H1 (cell line): ENCODE data around the gene ZNF318. TPM values are rescaled to one million over a fixed set of nuclear protein-coding genes. Genes with fewer than 3 reads are reported as not detected.

Experiments used
- HDAC6 ChIP-seq: IDR thresholded peaks from one replicate; pipeline ENCODE4 v1.7.1; 2012; ENCODE audit warnings: low read depth, mild to moderate bottlenecking, inconsistent platforms, low read length, moderate library complexity
- JUN ChIP-seq: IDR thresholded peaks from 2 replicates; pipeline ENCODE4 v1.6.1; 2011; ENCODE audit warnings: low read depth, mild to moderate bottlenecking, improper control_type of control experiment, low read length
- TBP ChIP-seq: IDR thresholded peaks from 2 replicates; pipeline ENCODE4 v1.6.1; 2011; ENCODE audit warnings: low read depth, low read length, improper control_type of control experiment
- TEAD4 ChIP-seq: IDR thresholded peaks from 2 replicates; pipeline ENCODE4 v1.6.1; 2012; ENCODE audit warnings: low read depth, low read length, inconsistent platforms, mixed read lengths
- YY1 ChIP-seq: IDR thresholded peaks from 2 replicates; pipeline ENCODE4 v1.6.1; 2011; ENCODE audit warnings: low read depth, mild to moderate bottlenecking, low read length
- polyA plus RNA-seq, 7 experiments: library from polyadenylated mRNA; depleted of rRNA in 3 of 7; stranded (reverse) in 5 of 7; unstranded in 2 of 7; fragments of >200 nt in 5 of 7; fragments of 200-250 nt in 2 of 7; gene quantifications; 1 replicate in 5 of 7; 2 replicates in 1 of 7; 4 replicates in 1 of 7; pipeline versions ENCODE4 v1.2.1 to v1.2.3, GENCODE V29; 2011 to 2013; ENCODE audit warnings: missing spikeins in 2 of 7, mixed read lengths in 2 of 7
- total RNA-seq: library from RNA; stranded (reverse); fragmentation: NEBNext Ultra II Directional; extraction: Animal tissue kit (Norgen Biotek cat#: 25700); gene quantifications from 2 replicates; pipeline ENCODE4 v1.2.1, GENCODE V29; 2021
- TF ChIP-seq, protein P1 (sequence below): fragments of 300-600 bp; sonication (generic); IDR thresholded peaks from 2 replicates; pipeline ENCODE4 v1.7.1; 2012; ENCODE audit warnings: low read length, moderate library complexity, mild to moderate bottlenecking, inconsistent platforms; ENCODE audit not compliant: insufficient replicate concordance
- TF ChIP-seq, protein P2 (sequence below), 3 experiments: IDR thresholded peaks; 1 replicate in 2 of 3; 2 replicates in 1 of 3; pipeline versions ENCODE4 v1.5.1 to v1.6.1; 2011; ENCODE audit warnings: low read length in 3 of 3, mild to moderate bottlenecking in 3 of 3, inconsistent platforms in 2 of 3, low read depth in 1 of 3, moderate library complexity in 1 of 3; ENCODE audit not compliant: insufficient read depth in 1 of 3; ENCODE audit errors: control extremely low read depth in 1 of 3
- TF ChIP-seq, protein P3 (sequence below): IDR thresholded peaks from 2 replicates; pipeline ENCODE4 v1.6.1; 2012; ENCODE audit warnings: inconsistent platforms

The ZNF318 gene
- total and polyA plus RNA-seq, 2 of the 8 experiments (the other 6 are each of a cell fraction or from before 2014, with no cell fraction given): 10.2 to 22.1 TPM

DNA sequence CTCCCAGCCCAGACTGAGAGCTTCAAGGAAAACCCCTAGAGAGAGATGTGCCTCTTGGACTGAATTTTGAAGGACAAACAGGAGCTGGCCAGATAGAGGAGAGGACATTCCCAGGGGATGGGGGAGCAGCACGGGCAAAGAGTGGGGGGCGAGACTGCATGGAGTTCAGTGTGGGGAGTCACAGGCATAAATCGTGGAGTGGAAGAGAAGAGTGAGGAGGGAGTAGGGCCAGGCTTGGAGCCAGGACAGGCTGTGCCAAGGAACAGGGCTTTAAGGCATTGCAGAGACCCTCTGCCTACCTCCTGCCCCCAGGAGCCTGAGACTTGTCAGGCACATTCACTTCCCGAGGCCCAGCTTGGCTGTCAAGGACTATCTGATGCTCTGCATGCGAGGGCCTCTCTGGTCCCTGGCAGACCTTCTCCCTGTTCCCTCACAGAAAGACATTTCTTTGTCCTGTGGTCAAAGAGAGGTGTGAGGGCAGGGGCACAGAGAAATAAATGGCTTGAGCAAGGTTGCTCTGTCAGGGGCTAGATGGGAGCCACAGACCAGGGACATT lies 76.6 kb downstream of the ZNF318 start (continued):
- TF ChIP-seq, protein P1, sequence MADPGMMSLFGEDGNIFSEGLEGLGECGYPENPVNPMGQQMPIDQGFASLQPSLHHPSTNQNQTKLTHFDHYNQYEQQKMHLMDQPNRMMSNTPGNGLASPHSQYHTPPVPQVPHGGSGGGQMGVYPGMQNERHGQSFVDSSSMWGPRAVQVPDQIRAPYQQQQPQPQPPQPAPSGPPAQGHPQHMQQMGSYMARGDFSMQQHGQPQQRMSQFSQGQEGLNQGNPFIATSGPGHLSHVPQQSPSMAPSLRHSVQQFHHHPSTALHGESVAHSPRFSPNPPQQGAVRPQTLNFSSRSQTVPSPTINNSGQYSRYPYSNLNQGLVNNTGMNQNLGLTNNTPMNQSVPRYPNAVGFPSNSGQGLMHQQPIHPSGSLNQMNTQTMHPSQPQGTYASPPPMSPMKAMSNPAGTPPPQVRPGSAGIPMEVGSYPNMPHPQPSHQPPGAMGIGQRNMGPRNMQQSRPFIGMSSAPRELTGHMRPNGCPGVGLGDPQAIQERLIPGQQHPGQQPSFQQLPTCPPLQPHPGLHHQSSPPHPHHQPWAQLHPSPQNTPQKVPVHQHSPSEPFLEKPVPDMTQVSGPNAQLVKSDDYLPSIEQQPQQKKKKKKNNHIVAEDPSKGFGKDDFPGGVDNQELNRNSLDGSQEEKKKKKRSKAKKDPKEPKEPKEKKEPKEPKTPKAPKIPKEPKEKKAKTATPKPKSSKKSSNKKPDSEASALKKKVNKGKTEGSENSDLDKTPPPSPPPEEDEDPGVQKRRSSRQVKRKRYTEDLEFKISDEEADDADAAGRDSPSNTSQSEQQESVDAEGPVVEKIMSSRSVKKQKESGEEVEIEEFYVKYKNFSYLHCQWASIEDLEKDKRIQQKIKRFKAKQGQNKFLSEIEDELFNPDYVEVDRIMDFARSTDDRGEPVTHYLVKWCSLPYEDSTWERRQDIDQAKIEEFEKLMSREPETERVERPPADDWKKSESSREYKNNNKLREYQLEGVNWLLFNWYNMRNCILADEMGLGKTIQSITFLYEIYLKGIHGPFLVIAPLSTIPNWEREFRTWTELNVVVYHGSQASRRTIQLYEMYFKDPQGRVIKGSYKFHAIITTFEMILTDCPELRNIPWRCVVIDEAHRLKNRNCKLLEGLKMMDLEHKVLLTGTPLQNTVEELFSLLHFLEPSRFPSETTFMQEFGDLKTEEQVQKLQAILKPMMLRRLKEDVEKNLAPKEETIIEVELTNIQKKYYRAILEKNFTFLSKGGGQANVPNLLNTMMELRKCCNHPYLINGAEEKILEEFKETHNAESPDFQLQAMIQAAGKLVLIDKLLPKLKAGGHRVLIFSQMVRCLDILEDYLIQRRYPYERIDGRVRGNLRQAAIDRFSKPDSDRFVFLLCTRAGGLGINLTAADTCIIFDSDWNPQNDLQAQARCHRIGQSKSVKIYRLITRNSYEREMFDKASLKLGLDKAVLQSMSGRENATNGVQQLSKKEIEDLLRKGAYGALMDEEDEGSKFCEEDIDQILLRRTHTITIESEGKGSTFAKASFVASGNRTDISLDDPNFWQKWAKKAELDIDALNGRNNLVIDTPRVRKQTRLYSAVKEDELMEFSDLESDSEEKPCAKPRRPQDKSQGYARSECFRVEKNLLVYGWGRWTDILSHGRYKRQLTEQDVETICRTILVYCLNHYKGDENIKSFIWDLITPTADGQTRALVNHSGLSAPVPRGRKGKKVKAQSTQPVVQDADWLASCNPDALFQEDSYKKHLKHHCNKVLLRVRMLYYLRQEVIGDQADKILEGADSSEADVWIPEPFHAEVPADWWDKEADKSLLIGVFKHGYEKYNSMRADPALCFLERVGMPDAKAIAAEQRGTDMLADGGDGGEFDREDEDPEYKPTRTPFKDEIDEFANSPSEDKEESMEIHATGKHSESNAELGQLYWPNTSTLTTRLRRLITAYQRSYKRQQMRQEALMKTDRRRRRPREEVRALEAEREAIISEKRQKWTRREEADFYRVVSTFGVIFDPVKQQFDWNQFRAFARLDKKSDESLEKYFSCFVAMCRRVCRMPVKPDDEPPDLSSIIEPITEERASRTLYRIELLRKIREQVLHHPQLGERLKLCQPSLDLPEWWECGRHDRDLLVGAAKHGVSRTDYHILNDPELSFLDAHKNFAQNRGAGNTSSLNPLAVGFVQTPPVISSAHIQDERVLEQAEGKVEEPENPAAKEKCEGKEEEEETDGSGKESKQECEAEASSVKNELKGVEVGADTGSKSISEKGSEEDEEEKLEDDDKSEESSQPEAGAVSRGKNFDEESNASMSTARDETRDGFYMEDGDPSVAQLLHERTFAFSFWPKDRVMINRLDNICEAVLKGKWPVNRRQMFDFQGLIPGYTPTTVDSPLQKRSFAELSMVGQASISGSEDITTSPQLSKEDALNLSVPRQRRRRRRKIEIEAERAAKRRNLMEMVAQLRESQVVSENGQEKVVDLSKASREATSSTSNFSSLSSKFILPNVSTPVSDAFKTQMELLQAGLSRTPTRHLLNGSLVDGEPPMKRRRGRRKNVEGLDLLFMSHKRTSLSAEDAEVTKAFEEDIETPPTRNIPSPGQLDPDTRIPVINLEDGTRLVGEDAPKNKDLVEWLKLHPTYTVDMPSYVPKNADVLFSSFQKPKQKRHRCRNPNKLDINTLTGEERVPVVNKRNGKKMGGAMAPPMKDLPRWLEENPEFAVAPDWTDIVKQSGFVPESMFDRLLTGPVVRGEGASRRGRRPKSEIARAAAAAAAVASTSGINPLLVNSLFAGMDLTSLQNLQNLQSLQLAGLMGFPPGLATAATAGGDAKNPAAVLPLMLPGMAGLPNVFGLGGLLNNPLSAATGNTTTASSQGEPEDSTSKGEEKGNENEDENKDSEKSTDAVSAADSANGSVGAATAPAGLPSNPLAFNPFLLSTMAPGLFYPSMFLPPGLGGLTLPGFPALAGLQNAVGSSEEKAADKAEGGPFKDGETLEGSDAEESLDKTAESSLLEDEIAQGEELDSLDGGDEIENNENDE: no peak
- TF ChIP-seq HDAC6 (no peak), TBP (no peak), YY1 (no peak), JUN (no peak), TEAD4 (no peak)
- TF ChIP-seq, protein P2, sequence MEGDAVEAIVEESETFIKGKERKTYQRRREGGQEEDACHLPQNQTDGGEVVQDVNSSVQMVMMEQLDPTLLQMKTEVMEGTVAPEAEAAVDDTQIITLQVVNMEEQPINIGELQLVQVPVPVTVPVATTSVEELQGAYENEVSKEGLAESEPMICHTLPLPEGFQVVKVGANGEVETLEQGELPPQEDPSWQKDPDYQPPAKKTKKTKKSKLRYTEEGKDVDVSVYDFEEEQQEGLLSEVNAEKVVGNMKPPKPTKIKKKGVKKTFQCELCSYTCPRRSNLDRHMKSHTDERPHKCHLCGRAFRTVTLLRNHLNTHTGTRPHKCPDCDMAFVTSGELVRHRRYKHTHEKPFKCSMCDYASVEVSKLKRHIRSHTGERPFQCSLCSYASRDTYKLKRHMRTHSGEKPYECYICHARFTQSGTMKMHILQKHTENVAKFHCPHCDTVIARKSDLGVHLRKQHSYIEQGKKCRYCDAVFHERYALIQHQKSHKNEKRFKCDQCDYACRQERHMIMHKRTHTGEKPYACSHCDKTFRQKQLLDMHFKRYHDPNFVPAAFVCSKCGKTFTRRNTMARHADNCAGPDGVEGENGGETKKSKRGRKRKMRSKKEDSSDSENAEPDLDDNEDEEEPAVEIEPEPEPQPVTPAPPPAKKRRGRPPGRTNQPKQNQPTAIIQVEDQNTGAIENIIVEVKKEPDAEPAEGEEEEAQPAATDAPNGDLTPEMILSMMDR (IDR thresholded peaks at IDR 0.05; ENCODE audit: control extremely low read depth in 1 of 3, insufficient read depth in 1 of 3, low read depth in 1 of 3, low read length in 3 of 3): no peak
- TF ChIP-seq, protein P3, sequence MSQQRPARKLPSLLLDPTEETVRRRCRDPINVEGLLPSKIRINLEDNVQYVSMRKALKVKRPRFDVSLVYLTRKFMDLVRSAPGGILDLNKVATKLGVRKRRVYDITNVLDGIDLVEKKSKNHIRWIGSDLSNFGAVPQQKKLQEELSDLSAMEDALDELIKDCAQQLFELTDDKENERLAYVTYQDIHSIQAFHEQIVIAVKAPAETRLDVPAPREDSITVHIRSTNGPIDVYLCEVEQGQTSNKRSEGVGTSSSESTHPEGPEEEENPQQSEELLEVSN: no peak
